IMR-90 (cell line): Measurements from ENCODE around the gene DENND6A. TPM values are rescaled to one million over a fixed set of nuclear protein-coding genes. Genes with fewer than 3 reads are reported as not detected.

Source experiments
- ATAC-seq: fragments of 200-7000 bp; cut with Tn5 transposase; 2 replicates; pipeline ENCODE4 v1.9.1; 2020; ENCODE audit warnings: low read depth, mild to moderate bottlenecking, moderate library complexity
- BruUV-seq: library from RNA; stranded (reverse); fragments of 400-500 nt; replicated peaks from 2 replicates; lab custom pipeline; 2021; lab: Mats Ljungman, UMichigan
- CTCF ChIA-PET: fragments of 300-600 bp; formaldehyde crosslinking; extraction: SDS; loops from one replicate; lab custom pipeline; 2021; ENCODE audit warnings: antibody characterized with exemption; lab: Yijun Ruan, JAX
- POLR2A ChIA-PET: fragments of 300-600 bp; sonication (Branson Sonifier 250); formaldehyde crosslinking; loops from one replicate; lab custom pipeline; 2022; ENCODE audit warnings: antibody characterized with exemption; ENCODE audit not compliant: unreplicated experiment; lab: Charles Lee
- DNase-seq: peaks from one replicate; pipeline ENCODE4 v3.0.0; 2013
- H2AFZ ChIP-seq: replicated peaks from 2 replicates; pipeline ENCODE3; 2013; ENCODE audit warnings: low read length, mild to moderate bottlenecking; ENCODE audit not compliant: poor library complexity
- H2AK5ac ChIP-seq: 2 replicates; pipeline ENCODE4 v1.6.1; 2013; ENCODE audit warnings: low read depth, low read length, inconsistent platforms
- H2AK9ac ChIP-seq: replicated peaks from 2 replicates; pipeline ENCODE3; 2013; ENCODE audit warnings: mild to moderate bottlenecking, low read depth, low read length, moderate library complexity; ENCODE audit not compliant: poor library complexity
- H2BK120ac ChIP-seq: 2 replicates; pipeline ENCODE4 v1.6.1; 2013; ENCODE audit warnings: low read depth, low read length, inconsistent platforms
- H2BK15ac ChIP-seq: 3 replicates; pipeline ENCODE4 v1.6.1; 2013; ENCODE audit warnings: low read depth, low read length, inconsistent platforms
- H2BK20ac ChIP-seq: 2 replicates; pipeline ENCODE4 v1.6.1; 2013; ENCODE audit warnings: low read depth, mild to moderate bottlenecking, inconsistent platforms, low read length, moderate library complexity
- H2BK5ac ChIP-seq: 2 replicates; pipeline ENCODE4 v1.6.1; 2013; ENCODE audit warnings: mild to moderate bottlenecking, low read depth, low read length, inconsistent platforms; ENCODE audit not compliant: poor library complexity, severe bottlenecking
- H3K14ac ChIP-seq: replicated peaks from 2 replicates; pipeline ENCODE4 v1.6.1; 2013; ENCODE audit warnings: low read depth, low read length, inconsistent platforms
- H3K18ac ChIP-seq: 2 replicates; pipeline ENCODE4 v1.6.1; 2013; ENCODE audit warnings: low read depth, low read length, control low read depth
- H3K23ac ChIP-seq: 2 replicates; pipeline ENCODE4 v1.6.1; 2013; ENCODE audit warnings: low read depth, low read length, inconsistent platforms
- H3K27ac ChIP-seq: 2 replicates; pipeline ENCODE4 v1.5.1; 2013; ENCODE audit warnings: mild to moderate bottlenecking, control low read depth, low read length; ENCODE audit not compliant: insufficient read depth
- H3K27me3 ChIP-seq: 2 replicates; pipeline ENCODE4 v1.6.1; 2013; ENCODE audit warnings: low read length; ENCODE audit not compliant: control insufficient read depth, insufficient read depth
- H3K36me3 ChIP-seq: 2 replicates; pipeline ENCODE4 v1.6.1; 2013; ENCODE audit warnings: low read length, mixed read lengths; ENCODE audit not compliant: control insufficient read depth, insufficient read depth
- H3K4ac ChIP-seq: 2 replicates; pipeline ENCODE4 v1.6.1; 2013; ENCODE audit warnings: low read depth, low read length, inconsistent platforms
- H3K4me1 ChIP-seq: 2 replicates; pipeline ENCODE4 v1.6.1; 2013; ENCODE audit warnings: low read length, mixed read lengths; ENCODE audit not compliant: control insufficient read depth, insufficient read depth
- H3K4me2 ChIP-seq: 2 replicates; pipeline ENCODE4 v1.6.1; 2013; ENCODE audit warnings: low read depth, mild to moderate bottlenecking, control low read depth, low read length, moderate library complexity
- H3K4me3 ChIP-seq: 2 replicates; pipeline ENCODE4 v1.5.1; 2013; ENCODE audit warnings: low read depth, mild to moderate bottlenecking, control low read depth, low read length, moderate library complexity; ENCODE audit not compliant: insufficient read depth
- H3K56ac ChIP-seq: 2 replicates; pipeline ENCODE4 v1.6.1; 2013; ENCODE audit warnings: low read length, inconsistent platforms; ENCODE audit not compliant: insufficient read depth; ENCODE audit errors: extremely low read depth
- H3K79me1 ChIP-seq, 2 experiments: 2 replicates each; pipeline ENCODE4 v1.6.1; 2013; ENCODE audit warnings: low read length in 2 of 2, inconsistent platforms in 1 of 2, low read depth in 1 of 2
- H3K9ac ChIP-seq: 2 replicates; pipeline ENCODE4 v1.6.1; 2013; ENCODE audit warnings: low read depth, low read length, control low read depth
- H3K9me1 ChIP-seq: 2 replicates; pipeline ENCODE4 v1.6.1; 2013; ENCODE audit warnings: low read length, inconsistent platforms; ENCODE audit not compliant: insufficient read depth
- H3K9me3 ChIP-seq: 2 replicates; pipeline ENCODE4 v1.6.1; 2013; ENCODE audit warnings: low read length; ENCODE audit not compliant: control insufficient read depth, insufficient read depth
- H4K20me1 ChIP-seq: 2 replicates; pipeline ENCODE4 v1.6.1; 2013; ENCODE audit warnings: low read length, inconsistent platforms; ENCODE audit not compliant: insufficient read depth
- H4K5ac ChIP-seq: 2 replicates; pipeline ENCODE4 v1.6.1; 2013; ENCODE audit warnings: mild to moderate bottlenecking, low read depth, low read length, control low read depth
- H4K8ac ChIP-seq, 2 experiments: 2 replicates each; pipeline ENCODE4 v1.6.1; 2013; ENCODE audit warnings: low read depth in 2 of 2, low read length in 2 of 2, control low read depth in 1 of 2, inconsistent platforms in 1 of 2
- H4K91ac ChIP-seq: 2 replicates; pipeline ENCODE4 v1.6.1; 2013; ENCODE audit warnings: low read depth, low read length, inconsistent platforms; ENCODE audit not compliant: insufficient read depth
- BHLHE40 ChIP-seq: fragments of 150-350 bp; IDR thresholded peaks from 2 replicates; pipeline ENCODE4 v1.6.1; 2016; ENCODE audit warnings: mild to moderate bottlenecking, low read depth, low read length
- CEBPB ChIP-seq: IDR thresholded peaks from 2 replicates; pipeline ENCODE4 v1.6.1; 2012; ENCODE audit warnings: low read depth, low read length, improper control_type of control experiment
- CHD1 ChIP-seq: IDR thresholded peaks from 2 replicates; pipeline ENCODE4 v1.6.1; 2012; ENCODE audit warnings: low read depth, low read length, improper control_type of control experiment
- CTCF ChIP-seq: conservative IDR thresholded peaks from 2 replicates; pipeline ENCODE4 v1.5.1; 2012; ENCODE audit warnings: mild to moderate bottlenecking, low read depth, low read length, improper control_type of control experiment
- FOS ChIP-seq: fragments of 150-350 bp; IDR thresholded peaks from 2 replicates; pipeline ENCODE4 v1.6.1; 2016; ENCODE audit warnings: low read depth, low read length
- MAFK ChIP-seq: IDR thresholded peaks from 2 replicates; pipeline ENCODE4 v1.6.1; 2012; ENCODE audit warnings: low read depth, low read length, improper control_type of control experiment
- MAZ ChIP-seq: IDR thresholded peaks from 2 replicates; pipeline ENCODE4 v1.6.1; 2012; ENCODE audit warnings: low read depth, mild to moderate bottlenecking, low read length, improper control_type of control experiment, moderate library complexity, borderline replicate concordance
- MXI1 ChIP-seq: IDR thresholded peaks from 2 replicates; pipeline ENCODE4 v1.6.1; 2012; ENCODE audit warnings: low read depth, mild to moderate bottlenecking, low read length, moderate library complexity, borderline replicate concordance
- NFE2L2 ChIP-seq: fragments of 150-350 bp; IDR thresholded peaks from 2 replicates; pipeline ENCODE4 v1.6.1; 2016; ENCODE audit warnings: low read depth, mild to moderate bottlenecking, low read length
- POLR2A ChIP-seq: IDR thresholded peaks from 2 replicates; pipeline ENCODE4 v1.6.1; 2012; ENCODE audit warnings: mild to moderate bottlenecking, low read depth, low read length
- RAD21 ChIP-seq: IDR thresholded peaks from 2 replicates; pipeline ENCODE4 v1.6.1; 2012; ENCODE audit warnings: low read length, improper control_type of control experiment
- RCOR1 ChIP-seq: IDR thresholded peaks from 2 replicates; pipeline ENCODE4 v1.6.1; 2012; ENCODE audit warnings: mild to moderate bottlenecking, low read length, improper control_type of control experiment; ENCODE audit not compliant: insufficient replicate concordance
- RFX5 ChIP-seq: IDR thresholded peaks from 2 replicates; pipeline ENCODE4 v1.8.0; 2012; ENCODE audit warnings: low read depth, mild to moderate bottlenecking, low read length, moderate library complexity
- SMC3 ChIP-seq: fragments of 150-350 bp; IDR thresholded peaks from 2 replicates; pipeline ENCODE4 v1.6.1; 2016; ENCODE audit warnings: low read depth, mild to moderate bottlenecking, antibody characterized with exemption, low read length, moderate library complexity
- USF2 ChIP-seq: fragments of 150-350 bp; IDR thresholded peaks from 2 replicates; pipeline ENCODE4 v1.6.1; 2017; ENCODE audit warnings: mild to moderate bottlenecking, antibody characterized with exemption, low read length, low read depth
- WGBS, 2 experiments: methylation state at CpG; one replicate each; pipeline versions ENCODE4 v1.1.5 to v1.1.7; 2013; ENCODE audit warnings: missing lambda C conversion rate in 2 of 2; ENCODE audit not compliant: insufficient read length in 1 of 2; ENCODE audit errors: extremely low coverage in 2 of 2; 5-methylcytosine and 5-hydroxymethylcytosine counted together
- dilution Hi-C: fragments of 300-500 bp; cut with HindIII; formaldehyde crosslinking; loops from one replicate; pipeline ENCODE4 v1.14.3; 2018; ENCODE audit warnings: low sequenced_read_pairs; ENCODE audit not compliant: unreplicated experiment
- in situ Hi-C: fragments of 300-500 bp; cut with MboI; formaldehyde crosslinking; loops from 3 replicates; pipeline ENCODE4 v1.14.3; 2019; ENCODE audit warnings: low sequenced_read_pairs, inconsistent platforms, mixed read lengths
- intact Hi-C: fragments of 100-400 bp; cut with micrococcal nuclease; formaldehyde crosslinking; loops from 2 replicates; pipeline ENCODE4 v1.10.0; 2022
- polyA plus RNA-seq, 3 experiments: library from polyadenylated mRNA; depleted of rRNA; stranded (reverse); fragments of >200 nt; gene quantifications; 2 replicates each; pipeline ENCODE4 v1.2.3, GENCODE V29; 2012; ENCODE audit warnings: low replicate concordance in 1 of 3
- total RNA-seq: library from RNA; depleted of rRNA; stranded (reverse); fragments of >200 nt; gene quantifications from 2 replicates; pipeline ENCODE4 v1.2.3, GENCODE V29; 2012
- TF ChIP-seq, protein P1 (sequence below): fragments of 150-350 bp; IDR thresholded peaks from 2 replicates; pipeline ENCODE4 v1.6.1; 2016; ENCODE audit warnings: low read depth, mild to moderate bottlenecking, low read length, moderate library complexity, borderline replicate concordance

DENND6A gene
- total and polyA plus RNA-seq, 2 of the 4 experiments (the other 2 are of a cell fraction) = 3.8 to 9.0 TPM

- H3K9ac ChIP-seq = no peak overlapping the region
- in situ Hi-C loops = no loop called here
- H3K14ac ChIP-seq = no peak overlapping the region
- no peak overlapping the region for H4K91ac ChIP-seq
- H3K9me1 ChIP-seq = no peaks in the 10 kb centered on the region
- H2AFZ ChIP-seq = no peak overlapping the region
- H3K9me3 ChIP-seq = no peaks in the 10 kb centered on the region
- CTCF ChIA-PET = interaction anchor here (1.3 kb wide), 1 partner anchor 10 kb away, joined by 3 read pairs; no protein-coding TSS in a partner anchor
- no peak overlapping the region for H2AK5ac ChIP-seq
- H3K18ac ChIP-seq = no peak overlapping the region
- H2BK5ac ChIP-seq = no peak overlapping the region
- H3K27me3 ChIP-seq = no peaks in the 10 kb centered on the region
- no peaks in the 10 kb centered on the region for H3K36me3 ChIP-seq
- H3K4me1 ChIP-seq = peaks cover 3% of the 10 kb centered on the region
- dilution Hi-C loops = no loop called here
- H3K23ac ChIP-seq = no peak overlapping the region
- no peak overlapping the region for H3K4me3 ChIP-seq
- H3K79me1 ChIP-seq = no peaks in the 10 kb centered on the region
- H3K27ac ChIP-seq = no peak overlapping the region
- H3K4ac ChIP-seq = no peak overlapping the region
- H2AK9ac ChIP-seq = no peak overlapping the region
- TF ChIP-seq MAZ (no peak), CHD1 (no peak), CTCF (no peak), MAFK (no peak), USF2 (no peak), RAD21 (no peak), NFE2L2 (no peak), RCOR1 (no peak), MXI1 (no peak), CEBPB (no peak), FOS (no peak), POLR2A (no peak), BHLHE40 (no peak), SMC3 (no peak), RFX5 (no peak)
- TF ChIP-seq, protein P1, sequence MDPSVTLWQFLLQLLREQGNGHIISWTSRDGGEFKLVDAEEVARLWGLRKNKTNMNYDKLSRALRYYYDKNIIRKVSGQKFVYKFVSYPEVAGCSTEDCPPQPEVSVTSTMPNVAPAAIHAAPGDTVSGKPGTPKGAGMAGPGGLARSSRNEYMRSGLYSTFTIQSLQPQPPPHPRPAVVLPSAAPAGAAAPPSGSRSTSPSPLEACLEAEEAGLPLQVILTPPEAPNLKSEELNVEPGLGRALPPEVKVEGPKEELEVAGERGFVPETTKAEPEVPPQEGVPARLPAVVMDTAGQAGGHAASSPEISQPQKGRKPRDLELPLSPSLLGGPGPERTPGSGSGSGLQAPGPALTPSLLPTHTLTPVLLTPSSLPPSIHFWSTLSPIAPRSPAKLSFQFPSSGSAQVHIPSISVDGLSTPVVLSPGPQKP = no peak
- H2BK15ac ChIP-seq = no peak overlapping the region
- no peak overlapping the region for H4K8ac ChIP-seq
- POLR2A ChIA-PET = no interaction called here
- 100% methylated on average over 2 of the region's 11 CpGs; no CpG with 5 or more reads in 1 of the 2 experiments for WGBS, 2 experiments
- H3K4me2 ChIP-seq = no peak overlapping the region
- ATAC-seq = peak; percentile 57
- H2BK20ac ChIP-seq = no peak overlapping the region
- intact Hi-C loops = no loop called here
- no peaks in the 10 kb centered on the region for H4K20me1 ChIP-seq
- no peak overlapping the region for H4K5ac ChIP-seq
- BruUV-seq = no TSS peak
- no peak overlapping the region for H2BK120ac ChIP-seq
- DNase-seq = peak; percentile 35
- no peak overlapping the region for H3K56ac ChIP-seq
Measured at GRCh38 chr3:57729334-57730045, 36.6 kb upstream of the DENND6A start.
